ENCODE results near the gene CFAP410. TPM values are rescaled to one million over a fixed set of nuclear protein-coding genes. Genes with fewer than 3 reads are reported as not detected.

Gene CFAP410
- total RNA-seq, 2 donors from 2014 or later = 62.5 to 71.3 TPM

DNA sequence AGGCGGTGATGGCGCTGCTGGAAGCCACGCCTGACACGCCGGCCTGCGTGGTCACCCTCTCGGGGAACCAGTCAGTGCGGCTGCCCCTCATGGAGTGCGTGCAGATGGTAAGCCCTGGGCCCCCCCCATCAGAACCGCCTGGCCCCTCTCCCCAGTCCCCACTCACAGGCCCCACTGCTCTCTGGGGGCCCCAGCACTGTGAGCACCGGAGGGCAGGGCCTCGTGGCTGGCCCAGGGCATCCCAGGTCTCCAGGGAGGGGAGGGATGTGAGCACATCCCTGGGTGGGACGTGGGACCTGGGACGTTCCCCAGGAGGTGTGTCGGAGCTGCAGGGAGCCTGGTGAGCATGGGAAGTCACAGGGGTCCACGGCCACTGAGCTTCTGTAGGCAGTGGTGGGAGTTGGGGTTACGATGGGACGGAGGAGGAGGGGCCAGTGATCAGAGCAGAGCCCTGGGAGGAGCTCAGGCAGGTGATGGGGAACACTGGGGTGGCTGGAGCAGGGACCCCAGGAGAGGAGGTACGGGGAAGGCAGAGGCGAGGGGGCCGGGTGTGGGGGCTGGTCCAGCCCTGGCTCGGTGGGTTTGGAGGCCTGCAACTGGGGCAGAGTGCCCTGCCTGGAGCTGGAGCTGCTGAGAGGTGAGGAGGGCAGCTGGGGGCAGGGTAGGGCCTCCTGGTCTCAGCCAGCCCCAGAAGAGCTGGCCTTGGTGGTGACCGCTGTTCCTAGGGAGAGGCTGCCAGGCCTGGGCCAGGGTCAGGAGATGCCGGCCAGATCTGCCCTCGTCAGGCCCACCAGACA is 20.5 kb downstream of the CFAP410 start:
- 91% methylated on average over 25 of the region's 25 CpGs for WGBS
- no peaks in the 10 kb centered on the region for H3K9me3 ChIP-seq
- TF ChIP-seq, protein P1, sequence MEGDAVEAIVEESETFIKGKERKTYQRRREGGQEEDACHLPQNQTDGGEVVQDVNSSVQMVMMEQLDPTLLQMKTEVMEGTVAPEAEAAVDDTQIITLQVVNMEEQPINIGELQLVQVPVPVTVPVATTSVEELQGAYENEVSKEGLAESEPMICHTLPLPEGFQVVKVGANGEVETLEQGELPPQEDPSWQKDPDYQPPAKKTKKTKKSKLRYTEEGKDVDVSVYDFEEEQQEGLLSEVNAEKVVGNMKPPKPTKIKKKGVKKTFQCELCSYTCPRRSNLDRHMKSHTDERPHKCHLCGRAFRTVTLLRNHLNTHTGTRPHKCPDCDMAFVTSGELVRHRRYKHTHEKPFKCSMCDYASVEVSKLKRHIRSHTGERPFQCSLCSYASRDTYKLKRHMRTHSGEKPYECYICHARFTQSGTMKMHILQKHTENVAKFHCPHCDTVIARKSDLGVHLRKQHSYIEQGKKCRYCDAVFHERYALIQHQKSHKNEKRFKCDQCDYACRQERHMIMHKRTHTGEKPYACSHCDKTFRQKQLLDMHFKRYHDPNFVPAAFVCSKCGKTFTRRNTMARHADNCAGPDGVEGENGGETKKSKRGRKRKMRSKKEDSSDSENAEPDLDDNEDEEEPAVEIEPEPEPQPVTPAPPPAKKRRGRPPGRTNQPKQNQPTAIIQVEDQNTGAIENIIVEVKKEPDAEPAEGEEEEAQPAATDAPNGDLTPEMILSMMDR (IDR thresholded peaks at IDR 0.05) = no peak
- intact Hi-C loops (cut with DNase I) = no loop called here
- H3K27ac ChIP-seq = no peak overlapping the region
- no peak overlapping the region for H3K4me3 ChIP-seq
- no peak for DNase-seq (ENCODE audit: low spot score)
- H3K36me3 ChIP-seq = peaks cover 10 to 18% of the 10 kb centered on the region in 2 donors
- H3K27me3 ChIP-seq (replicated peaks; ENCODE audit: insufficient read depth) = no peaks in the 10 kb centered on the region
- no peaks in the 10 kb centered on the region for H3K4me1 ChIP-seq (replicated peaks)

DNA sequence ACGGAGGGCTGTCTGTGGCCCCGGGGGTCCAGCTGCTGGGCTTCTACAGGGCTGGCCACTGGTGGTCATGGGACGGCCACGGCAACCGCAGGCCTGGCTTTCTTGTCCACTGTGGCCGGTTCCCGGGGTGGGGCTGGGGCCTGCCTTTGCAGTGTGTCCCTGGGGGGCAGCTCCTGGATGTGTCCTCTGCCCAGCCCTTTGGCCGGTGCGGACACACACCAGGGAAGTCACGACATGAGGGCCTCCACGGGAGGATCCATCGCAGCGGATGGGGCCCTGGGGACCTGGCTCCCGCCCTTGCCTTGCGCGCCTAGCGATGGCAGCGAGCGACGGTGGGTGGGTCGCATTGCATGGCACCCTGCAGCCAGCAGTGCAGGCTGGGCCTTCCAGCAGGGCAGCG is 21.3 kb downstream of the CFAP410 start:
- Histone ChIP-seq H3K4me1 (replicated peaks) (no peaks in the 10 kb centered on the region), H3K36me3 (peaks cover 18 to 19% of the 10 kb centered on the region in 2 donors), H3K27me3 (replicated peaks; ENCODE audit: insufficient read depth) (no peaks in the 10 kb centered on the region), H3K27ac (no peak overlapping the region), H3K9me3 (no peaks in the 10 kb centered on the region), H3K4me3 (no peak overlapping the region)
- 95% methylated on average over 17 of the region's 22 CpGs for WGBS
- TF ChIP-seq, protein P1 (IDR thresholded peaks at IDR 0.05) = no peak
- TF ChIP-seq POLR2A (IDR thresholded peaks at IDR 0.05) (no peak), POLR2AphosphoS5 (IDR thresholded peaks at IDR 0.05) (no peak)
- intact Hi-C loops (cut with DNase I) = no loop called here
- no peak for DNase-seq (ENCODE audit: low spot score)

DNA sequence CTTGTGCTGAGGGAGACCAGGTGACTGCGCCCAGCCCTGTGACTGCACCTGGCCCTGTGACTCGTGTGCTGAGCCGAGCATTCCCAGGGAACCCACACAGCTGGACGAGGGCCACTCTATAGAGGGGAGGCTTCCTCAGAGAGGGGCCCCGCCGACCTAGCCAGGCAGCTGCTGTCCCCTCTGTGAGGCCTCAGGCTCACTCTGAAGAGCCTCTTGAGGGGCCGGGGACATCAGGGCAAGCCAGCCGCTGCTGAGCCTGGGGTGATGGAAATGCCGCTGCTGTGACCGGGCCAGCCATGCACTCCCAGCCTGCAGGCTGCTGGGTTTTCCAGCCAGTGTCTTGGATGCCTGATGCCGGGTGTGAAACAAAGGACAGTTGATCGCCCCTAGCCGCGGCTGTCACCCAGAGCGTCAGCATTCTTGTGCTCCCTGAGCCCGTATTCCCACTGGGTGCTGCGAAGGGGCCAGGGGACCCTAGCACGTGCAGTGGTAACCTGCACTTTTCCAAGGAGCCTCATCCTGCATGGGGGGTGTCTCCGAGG is 21.9 kb downstream of the CFAP410 start:
- 91% methylated on average over 14 of the region's 19 CpGs for WGBS
- DNase-seq (ENCODE audit: low spot score) = no peak
- intact Hi-C loops (cut with DNase I) = no loop called here
- no peak overlapping the region for H3K4me3 ChIP-seq
- H3K27me3 ChIP-seq (replicated peaks; ENCODE audit: insufficient read depth) = no peaks in the 10 kb centered on the region
- H3K36me3 ChIP-seq = peaks cover 19 to 23% of the 10 kb centered on the region in 2 donors
- H3K27ac ChIP-seq = no peak overlapping the region
- H3K9me3 ChIP-seq = no peaks in the 10 kb centered on the region
- H3K4me1 ChIP-seq (replicated peaks) = no peaks in the 10 kb centered on the region
- TF ChIP-seq, protein P1 (IDR thresholded peaks at IDR 0.05) = no peak
- no peak for TF ChIP-seq POLR2AphosphoS5 (IDR thresholded peaks at IDR 0.05)

DNA sequence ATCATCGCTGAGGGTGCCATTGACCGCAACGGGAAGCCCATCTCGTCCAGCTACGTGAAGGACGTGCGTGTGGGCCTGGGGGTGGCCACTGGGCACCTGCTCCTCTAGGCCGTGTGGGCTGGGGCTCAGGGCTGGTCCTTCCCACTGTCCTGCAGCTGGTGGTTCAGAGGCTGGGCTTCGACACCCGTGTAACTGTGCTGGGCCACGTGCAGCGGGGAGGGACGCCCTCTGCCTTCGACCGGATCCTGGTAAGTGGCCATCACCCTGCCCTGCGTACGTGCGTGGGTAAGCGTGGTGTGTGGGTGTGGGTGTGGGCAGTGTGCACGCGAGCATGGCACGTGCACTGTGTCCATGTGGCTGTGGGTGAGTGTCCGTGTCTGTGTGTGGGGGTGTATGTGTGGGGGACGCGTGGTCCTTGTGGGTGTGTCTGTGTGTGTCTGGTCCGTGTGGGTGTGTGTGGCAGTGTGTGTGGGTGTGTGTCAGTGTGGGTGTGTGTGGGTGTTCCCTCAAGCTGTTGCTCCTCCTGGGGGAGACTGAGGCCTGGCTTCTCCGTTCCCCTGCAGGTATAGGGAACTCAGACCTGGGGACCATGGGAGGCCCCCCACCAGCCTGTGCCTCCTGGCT is 22.8 kb downstream of the CFAP410 start:
- no peak overlapping the region for H3K27ac ChIP-seq
- no peaks in the 10 kb centered on the region for H3K4me1 ChIP-seq (replicated peaks)
- H3K27me3 ChIP-seq (replicated peaks; ENCODE audit: insufficient read depth) = no peaks in the 10 kb centered on the region
- DNase-seq (ENCODE audit: low spot score) = no peak
- no peaks in the 10 kb centered on the region for H3K9me3 ChIP-seq
- intact Hi-C loops (cut with DNase I) = no loop called here
- TF ChIP-seq POLR2AphosphoS5 (IDR thresholded peaks at IDR 0.05) (no peak), POLR2A (IDR thresholded peaks at IDR 0.05) (no peak)
- TF ChIP-seq, protein P1 (IDR thresholded peaks at IDR 0.05) = no peak
- no peak overlapping the region for H3K4me3 ChIP-seq
- H3K36me3 ChIP-seq = peaks cover 19 to 24% of the 10 kb centered on the region in 2 donors
- WGBS = 91% methylated on average over 24 of the region's 27 CpGs

Data from prostate gland (tissue), 2 donors.